ENCODE measurements around the gene CHFR.
"Not testable (repeated sequence)": the region's sequence is repeated elsewhere in the genome, so short reads cannot be mapped to it uniquely, and the experiment has no call there.

Gene CHFR

DNA sequence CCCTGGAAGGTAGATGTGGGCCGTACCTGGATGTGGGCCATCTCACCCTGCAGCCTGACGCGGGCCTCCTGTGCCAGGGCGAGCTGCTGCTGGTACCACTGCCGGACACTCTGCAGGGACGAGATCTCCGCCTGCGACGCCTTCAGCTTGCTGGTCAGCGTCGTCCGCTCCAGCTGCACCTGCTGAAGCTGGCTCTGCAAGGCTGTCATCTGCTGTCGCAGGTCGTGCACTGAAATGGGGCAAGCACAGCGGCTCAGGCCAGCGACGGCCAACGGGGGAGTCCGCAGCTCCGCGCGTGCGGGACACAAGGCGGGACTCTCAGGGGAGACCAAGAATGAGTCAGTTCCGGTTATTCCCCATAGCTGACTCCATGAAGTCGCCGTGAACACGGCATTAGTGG is 85.7 kb downstream of the CHFR start:
- DNase-seq (ENCODE audit: low spot score) = no peak
- TF ChIP-seq, protein P1, sequence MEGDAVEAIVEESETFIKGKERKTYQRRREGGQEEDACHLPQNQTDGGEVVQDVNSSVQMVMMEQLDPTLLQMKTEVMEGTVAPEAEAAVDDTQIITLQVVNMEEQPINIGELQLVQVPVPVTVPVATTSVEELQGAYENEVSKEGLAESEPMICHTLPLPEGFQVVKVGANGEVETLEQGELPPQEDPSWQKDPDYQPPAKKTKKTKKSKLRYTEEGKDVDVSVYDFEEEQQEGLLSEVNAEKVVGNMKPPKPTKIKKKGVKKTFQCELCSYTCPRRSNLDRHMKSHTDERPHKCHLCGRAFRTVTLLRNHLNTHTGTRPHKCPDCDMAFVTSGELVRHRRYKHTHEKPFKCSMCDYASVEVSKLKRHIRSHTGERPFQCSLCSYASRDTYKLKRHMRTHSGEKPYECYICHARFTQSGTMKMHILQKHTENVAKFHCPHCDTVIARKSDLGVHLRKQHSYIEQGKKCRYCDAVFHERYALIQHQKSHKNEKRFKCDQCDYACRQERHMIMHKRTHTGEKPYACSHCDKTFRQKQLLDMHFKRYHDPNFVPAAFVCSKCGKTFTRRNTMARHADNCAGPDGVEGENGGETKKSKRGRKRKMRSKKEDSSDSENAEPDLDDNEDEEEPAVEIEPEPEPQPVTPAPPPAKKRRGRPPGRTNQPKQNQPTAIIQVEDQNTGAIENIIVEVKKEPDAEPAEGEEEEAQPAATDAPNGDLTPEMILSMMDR (IDR thresholded peaks at IDR 0.05; ENCODE audit: extremely low read depth, missing control alignments) = no peak

DNA sequence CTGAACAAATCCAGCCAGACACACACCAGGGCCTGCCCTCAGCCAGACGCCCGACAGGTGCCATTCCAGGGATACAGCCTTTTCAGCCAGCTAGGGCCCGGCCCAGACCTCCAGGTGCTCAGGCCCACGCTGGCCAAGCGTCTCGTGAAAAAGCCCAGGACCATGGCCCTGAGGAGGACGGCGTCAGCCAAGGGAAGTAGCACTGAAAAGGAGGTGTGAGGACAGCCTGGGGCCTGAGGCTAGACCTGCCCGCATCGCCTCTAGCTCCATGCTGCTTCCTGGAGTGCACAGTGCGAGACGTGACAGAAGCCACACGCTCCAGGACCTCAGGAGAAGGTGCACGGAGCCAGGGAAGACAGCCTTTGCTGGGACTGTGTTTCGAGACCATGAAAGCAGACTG is 88.6 kb downstream of the CHFR start:
- TF ChIP-seq, protein P1 (IDR thresholded peaks at IDR 0.05; ENCODE audit: extremely low read depth, missing control alignments) = no peak
- DNase-seq (ENCODE audit: low spot score) = no peak

DNA sequence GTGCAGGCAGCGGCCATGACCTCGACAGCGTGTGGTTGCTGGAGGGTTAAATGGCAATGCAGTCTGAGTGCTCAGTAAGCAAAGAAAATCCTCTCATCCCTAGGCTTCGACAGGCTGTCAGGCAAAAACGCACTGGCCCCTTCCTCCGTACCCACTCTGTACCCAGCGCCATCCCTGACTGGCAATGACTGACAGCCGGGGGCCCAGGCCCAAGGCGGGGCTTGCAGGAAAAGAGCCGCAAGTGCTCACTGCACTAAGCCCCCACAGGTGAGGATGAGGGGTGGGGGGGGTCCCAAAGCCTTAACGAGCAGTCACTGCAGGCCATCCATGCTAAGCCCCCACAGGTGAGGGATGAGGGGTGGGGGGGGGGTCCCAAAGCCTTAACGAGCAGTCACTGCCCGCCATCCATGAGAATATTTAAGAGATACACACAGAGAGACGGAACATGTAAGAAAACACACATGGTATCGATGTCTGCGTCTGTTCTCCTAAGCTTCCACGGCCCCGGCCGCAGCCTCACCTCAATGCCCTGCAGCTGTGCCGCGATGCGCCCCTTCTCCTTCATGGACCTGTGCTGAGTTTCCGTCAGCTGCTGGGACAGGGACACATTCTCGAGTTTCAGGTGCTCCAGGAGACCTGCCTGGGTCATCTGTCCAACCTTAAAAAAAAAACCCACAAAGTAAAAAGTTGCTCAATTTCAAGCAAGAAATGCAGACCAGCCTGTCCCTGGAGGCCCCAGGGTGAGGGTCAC is 89.4 kb downstream of the CHFR start:
- DNase-seq (ENCODE audit: low spot score) = no peak
- TF ChIP-seq, protein P1 (IDR thresholded peaks at IDR 0.05; ENCODE audit: extremely low read depth, missing control alignments) = no peak

DNA sequence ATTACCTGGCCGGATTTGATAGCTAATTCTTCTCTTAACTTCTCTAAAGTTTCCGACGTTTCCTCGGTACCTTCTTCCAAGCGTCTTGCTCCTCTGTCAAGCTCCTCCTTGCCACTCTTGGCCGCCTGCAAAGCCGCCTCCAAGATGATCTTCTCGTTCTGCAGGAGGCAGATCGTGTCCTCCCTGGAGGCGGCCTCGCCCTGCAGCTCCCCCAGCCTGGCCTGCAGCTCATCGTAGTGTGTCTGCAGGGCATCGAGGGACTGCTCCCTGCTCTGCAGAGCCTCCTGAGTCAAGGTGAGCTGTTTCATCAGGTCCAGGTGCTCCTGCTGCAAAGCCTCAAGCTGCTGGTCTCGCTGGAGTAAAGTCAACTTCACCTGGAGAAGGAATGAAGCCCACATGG is 91.6 kb downstream of the CHFR start:
- DNase-seq (ENCODE audit: low spot score) = no peak
- TF ChIP-seq, protein P1 (IDR thresholded peaks at IDR 0.05; ENCODE audit: extremely low read depth, missing control alignments) = no peak

DNA sequence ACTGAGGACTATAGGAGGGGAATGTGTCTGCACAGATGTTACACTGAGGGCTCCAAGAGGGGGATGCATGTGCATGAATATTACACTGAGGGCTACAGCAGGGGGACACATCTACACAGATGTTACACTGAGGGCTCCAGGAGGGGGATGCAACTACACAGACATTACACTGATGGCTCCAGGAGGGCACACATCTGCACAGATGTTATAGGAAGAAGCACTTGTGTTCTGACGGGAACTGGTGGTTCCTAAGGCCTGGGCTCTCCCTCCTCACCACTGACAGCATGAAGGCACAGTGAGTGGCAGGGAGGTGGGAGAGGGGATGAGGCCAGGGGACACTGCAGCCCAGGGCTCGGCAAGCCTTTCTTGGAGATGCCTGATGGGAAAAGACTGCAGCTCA is 95.5 kb downstream of the CHFR start:
- DNase-seq (ENCODE audit: low spot score) = not testable (repeated sequence)

DNA sequence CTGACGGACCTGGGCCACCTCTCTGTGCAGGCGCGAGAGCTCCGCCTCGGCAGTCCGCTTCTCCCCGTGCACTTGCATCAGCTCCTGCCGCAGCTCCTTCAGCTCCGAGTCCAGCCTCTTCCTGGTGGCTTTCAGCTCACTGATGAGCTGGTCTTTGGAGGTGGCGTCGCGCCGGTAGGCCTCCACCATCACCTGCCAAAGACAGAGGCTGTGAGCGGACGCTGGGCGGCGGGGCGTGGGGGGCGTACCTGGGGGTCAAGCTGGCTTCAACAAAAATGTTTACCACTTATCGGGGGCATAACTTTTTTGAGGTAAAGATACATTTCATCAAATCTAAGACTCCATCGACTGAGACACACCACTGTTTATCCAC is 98.3 kb downstream of the CHFR start:
- DNase-seq (ENCODE audit: low spot score) = no peak
- TF ChIP-seq, protein P1 (IDR thresholded peaks at IDR 0.05; ENCODE audit: extremely low read depth, missing control alignments) = no peak

DNA sequence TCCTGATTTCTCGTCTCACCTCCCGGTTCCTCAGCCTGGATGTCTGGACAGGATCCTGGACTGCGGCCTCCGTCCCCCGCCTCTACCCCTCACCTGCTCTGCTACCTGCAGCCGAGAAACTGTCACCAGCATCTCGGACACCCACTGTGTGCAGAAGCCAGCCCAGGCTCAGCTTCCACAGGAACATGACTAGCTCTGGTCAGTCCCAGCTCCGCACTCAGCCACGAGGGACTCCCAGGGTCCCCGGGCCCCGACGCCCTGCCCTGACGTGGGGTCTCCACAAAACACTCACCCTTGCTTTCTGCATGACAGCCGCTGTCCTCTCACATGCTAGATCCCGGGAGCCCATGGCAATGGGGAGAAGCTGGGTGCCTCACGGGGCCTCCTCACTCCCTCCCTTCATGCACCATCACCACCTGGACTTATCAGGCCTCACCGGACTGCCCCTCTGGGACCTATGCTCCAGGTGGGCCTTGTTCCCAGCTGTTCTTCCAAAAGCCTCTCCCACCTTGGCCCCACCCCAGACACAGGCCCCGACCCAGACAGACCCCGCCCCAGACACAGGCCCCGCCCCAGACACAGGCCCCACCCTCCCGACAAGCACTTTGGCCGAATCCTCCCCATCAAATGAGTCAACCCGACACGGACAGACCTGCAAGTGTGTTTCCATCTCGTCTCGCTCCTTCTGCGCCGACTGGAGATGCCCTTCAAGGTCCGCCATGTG is 98.9 kb downstream of the CHFR start:
- DNase-seq (ENCODE audit: low spot score) = no peak
- TF ChIP-seq, protein P1 (IDR thresholded peaks at IDR 0.05; ENCODE audit: extremely low read depth, missing control alignments) = no peak

DNA sequence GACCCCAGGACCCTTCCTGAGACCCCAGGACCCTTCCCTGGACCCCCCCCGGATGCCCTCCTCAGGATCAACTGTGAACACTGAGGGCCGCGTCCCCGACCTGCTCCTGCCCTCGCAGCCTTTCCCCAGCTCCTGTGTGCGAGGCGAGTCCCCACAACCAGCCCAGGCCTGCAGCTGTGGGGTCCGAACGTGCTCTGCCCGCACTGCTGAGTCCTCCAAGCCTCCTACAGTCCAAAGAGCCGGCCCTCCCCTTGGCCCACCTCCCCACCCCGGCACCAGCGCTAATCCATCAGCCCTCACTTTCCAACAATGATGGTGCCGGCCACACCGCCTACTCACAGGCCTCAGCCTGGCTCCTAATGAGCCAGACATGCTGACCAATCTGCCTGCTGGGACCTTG is 99.5 kb downstream of the CHFR start:
- no peak for DNase-seq (ENCODE audit: low spot score)
- TF ChIP-seq, protein P1 (IDR thresholded peaks at IDR 0.05; ENCODE audit: extremely low read depth, missing control alignments) = no peak

Data from GM20000 (cell line).